ENCODE data around the gene EXTL1. TPM values are rescaled to one million over a fixed set of nuclear protein-coding genes. Genes with fewer than 3 reads are reported as not detected.

Gene EXTL1
- total RNA-seq, 2 donors from 2014 or later: 0.79 to 1.4 TPM

GRCh38 chr1:26044414-26044813 lies 22.8 kb downstream of the EXTL1 start:
- Histone ChIP-seq H3K36me3 (no peaks in the 10 kb centered on the region), H3K4me3 (no peak overlapping the region), H3K27ac (no peak overlapping the region), H3K9me3 (no peaks in the 10 kb centered on the region), H3K27me3 (peaks cover 0 to 9% of the 10 kb centered on the region in 2 donors), H3K4me1 (peaks cover 0 to 20% of the 10 kb centered on the region in 2 donors)
- TF ChIP-seq, protein P1, sequence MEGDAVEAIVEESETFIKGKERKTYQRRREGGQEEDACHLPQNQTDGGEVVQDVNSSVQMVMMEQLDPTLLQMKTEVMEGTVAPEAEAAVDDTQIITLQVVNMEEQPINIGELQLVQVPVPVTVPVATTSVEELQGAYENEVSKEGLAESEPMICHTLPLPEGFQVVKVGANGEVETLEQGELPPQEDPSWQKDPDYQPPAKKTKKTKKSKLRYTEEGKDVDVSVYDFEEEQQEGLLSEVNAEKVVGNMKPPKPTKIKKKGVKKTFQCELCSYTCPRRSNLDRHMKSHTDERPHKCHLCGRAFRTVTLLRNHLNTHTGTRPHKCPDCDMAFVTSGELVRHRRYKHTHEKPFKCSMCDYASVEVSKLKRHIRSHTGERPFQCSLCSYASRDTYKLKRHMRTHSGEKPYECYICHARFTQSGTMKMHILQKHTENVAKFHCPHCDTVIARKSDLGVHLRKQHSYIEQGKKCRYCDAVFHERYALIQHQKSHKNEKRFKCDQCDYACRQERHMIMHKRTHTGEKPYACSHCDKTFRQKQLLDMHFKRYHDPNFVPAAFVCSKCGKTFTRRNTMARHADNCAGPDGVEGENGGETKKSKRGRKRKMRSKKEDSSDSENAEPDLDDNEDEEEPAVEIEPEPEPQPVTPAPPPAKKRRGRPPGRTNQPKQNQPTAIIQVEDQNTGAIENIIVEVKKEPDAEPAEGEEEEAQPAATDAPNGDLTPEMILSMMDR (IDR thresholded peaks at IDR 0.05): no peak
- DNase-seq (ENCODE audit: low spot score): no peak

- Histone ChIP-seq H3K27ac (no peak overlapping the region), H3K27me3 (peaks cover 0 to 9% of the 10 kb centered on the region in 2 donors), H3K9me3 (no peaks in the 10 kb centered on the region), H3K4me1 (peaks cover 0 to 20% of the 10 kb centered on the region in 2 donors), H3K4me3 (peak overlapping the region in 1 of 2 donors; percentile 38), H3K36me3 (no peaks in the 10 kb centered on the region)
- DNase-seq (ENCODE audit: low spot score): no peak
- TF ChIP-seq, protein P1 (IDR thresholded peaks at IDR 0.05): no peak
These were observed 23.6 kb downstream of the EXTL1 start for GRCh38 chr1:26044971-26045721.

DNA sequence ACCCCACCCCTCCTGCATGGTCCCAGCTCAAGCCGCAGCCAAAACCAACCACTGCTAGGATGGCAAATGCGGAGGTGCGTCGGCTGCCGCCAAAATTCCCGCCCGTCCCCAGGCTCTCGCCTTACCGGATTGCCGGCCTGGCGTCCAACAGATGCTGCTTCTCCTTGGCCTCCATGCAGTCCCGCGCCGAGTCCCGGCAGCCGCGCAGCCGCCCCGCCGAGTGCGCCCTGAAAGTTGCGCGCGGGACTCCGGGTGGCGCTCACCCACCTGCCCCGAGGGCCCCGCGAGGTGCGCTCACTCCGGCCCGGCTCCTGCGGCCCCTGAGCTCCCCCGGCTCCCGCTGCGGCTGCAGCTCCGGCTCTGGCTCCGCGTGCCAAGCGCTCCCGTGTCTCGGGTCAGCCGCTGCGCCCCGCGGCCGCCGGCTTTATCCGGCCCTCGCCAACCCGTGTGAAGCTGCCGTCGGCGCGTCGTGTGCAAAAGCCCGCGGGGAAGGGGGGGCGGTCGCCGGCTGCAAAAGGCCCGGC lies 24.2 kb downstream of the EXTL1 start, which contains the start of gene SLC30A2:
Gene SLC30A2, minus strand, starts transcription at position 397 of the 524 bp plus-strand sequence. Its CDS starts 222 bp downstream, at position 175.
- peaks cover 0 to 20% of the 10 kb centered on the region in 2 donors for H3K4me1 ChIP-seq
- no peak for DNase-seq (ENCODE audit: low spot score)
- H3K27ac ChIP-seq: no peak within 1 kb of the TSS
- H3K4me3 ChIP-seq: peak within 1 kb of the TSS; percentile 12 to 38
- H3K36me3 ChIP-seq: no peaks in the 10 kb centered on the region
- TF ChIP-seq, protein P1 (IDR thresholded peaks at IDR 0.05): no peak
- peaks cover 0 to 9% of the 10 kb centered on the region in 2 donors for H3K27me3 ChIP-seq
- no peaks in the 10 kb centered on the region for H3K9me3 ChIP-seq

DNA sequence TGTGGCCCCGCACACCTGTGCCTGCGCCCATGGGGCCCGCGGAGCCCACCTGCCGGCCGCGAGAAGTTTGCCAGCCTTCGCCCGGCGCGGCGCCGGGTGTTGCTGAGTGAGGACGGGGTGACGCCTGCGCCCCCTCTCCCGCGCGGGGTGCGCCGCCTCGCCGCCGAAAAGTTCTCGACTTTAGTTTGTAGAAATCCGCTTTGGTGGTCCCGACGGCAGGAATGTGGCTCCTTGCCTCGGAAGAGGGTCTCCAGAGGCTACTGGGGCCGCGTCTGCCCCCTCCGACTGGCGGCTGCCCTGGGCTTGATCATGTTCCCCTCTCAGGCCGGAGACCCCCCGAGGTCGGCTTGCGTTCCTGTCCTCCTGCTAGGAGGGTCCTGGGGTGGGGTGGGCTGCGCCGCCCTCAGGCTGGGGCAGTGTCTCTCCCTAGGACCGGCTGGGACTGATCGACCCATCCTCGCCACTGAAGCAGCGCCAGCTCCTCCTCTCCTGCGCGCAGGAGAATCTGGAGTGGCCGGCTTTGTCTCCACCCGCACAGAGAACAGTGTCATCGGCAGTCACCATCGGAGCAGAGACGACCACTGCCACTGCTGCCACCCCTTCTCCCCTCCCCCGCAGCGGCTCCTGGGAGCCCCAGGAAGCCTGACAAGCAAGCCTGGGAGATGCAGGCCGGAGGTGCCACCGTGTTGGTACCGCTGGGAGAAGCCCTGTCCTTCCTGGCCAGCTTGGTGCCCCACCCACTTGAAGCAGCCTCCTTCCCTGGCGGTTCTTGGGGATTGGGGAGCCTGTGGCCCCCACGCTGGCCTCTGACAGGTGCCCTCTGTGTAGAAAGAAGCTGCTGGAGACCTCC lies 24.9 kb downstream of the EXTL1 start:
- Histone ChIP-seq H3K36me3 (peaks cover 1% of the 10 kb centered on the region), H3K27me3 (peaks cover 0 to 9% of the 10 kb centered on the region in 2 donors), H3K27ac (no peak overlapping the region), H3K4me1 (peaks cover 0 to 20% of the 10 kb centered on the region in 2 donors), H3K9me3 (no peaks in the 10 kb centered on the region), H3K4me3 (peak overlapping the region; percentile 12 to 38)
- TF ChIP-seq, protein P1 (IDR thresholded peaks at IDR 0.05): no peak
- DNase-seq (ENCODE audit: low spot score): no peak

DNA sequence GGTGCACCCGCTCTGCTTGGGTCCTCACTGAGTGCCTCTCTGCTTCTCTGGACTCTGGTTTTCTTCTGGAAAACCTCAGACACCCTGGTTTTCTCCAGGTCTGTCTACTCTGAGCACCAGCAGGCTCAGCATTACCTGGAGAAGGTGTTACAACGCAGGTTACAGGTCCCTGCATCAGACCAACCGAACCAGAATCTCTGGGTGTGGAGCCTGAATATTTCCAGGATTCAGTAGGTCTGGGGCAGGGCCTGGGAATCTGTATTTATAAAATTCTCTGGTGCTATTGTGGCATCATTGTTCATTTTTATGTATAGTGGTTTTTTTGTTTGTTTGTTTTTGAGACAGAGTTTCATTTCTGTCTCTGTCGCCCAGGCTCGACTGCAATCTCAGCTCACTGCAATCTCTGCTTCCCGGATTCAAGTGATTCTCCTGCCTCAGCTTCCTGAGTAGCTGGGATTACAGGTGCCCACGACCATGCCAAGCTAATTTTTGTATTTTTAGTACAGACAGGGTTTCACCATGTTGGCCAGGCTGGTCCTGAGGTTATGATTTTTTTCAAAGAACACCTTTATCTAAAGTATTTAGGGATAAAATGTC lies 25.8 kb downstream of the EXTL1 start:
- Histone ChIP-seq H3K4me1 (peaks cover 0 to 20% of the 10 kb centered on the region in 2 donors), H3K9me3 (no peaks in the 10 kb centered on the region), H3K27me3 (peaks cover 0 to 9% of the 10 kb centered on the region in 2 donors), H3K27ac (no peak overlapping the region), H3K36me3 (peaks cover 10% of the 10 kb centered on the region), H3K4me3 (no peak overlapping the region)
- no peak for DNase-seq (ENCODE audit: low spot score)
- TF ChIP-seq, protein P1 (IDR thresholded peaks at IDR 0.05): no peak

All from right atrium auricular region (tissue), 2 donors.